ENCODE measurements around the gene STX8. TPM values are rescaled to one million over a fixed set of nuclear protein-coding genes. Genes with fewer than 3 reads are reported as not detected.

Gene STX8
- polyA plus RNA-seq, 1 experiment: 44.7 TPM

- TF ChIP-seq CTCF (IDR thresholded peaks at IDR 0.05; ENCODE audit: insufficient read depth, low read depth, low read length): no peak
- ChIA-PET POLR2A (no interaction called here), CTCF (no interaction called here)
- H3K36me3 ChIP-seq (ENCODE audit: control insufficient read depth, insufficient read depth, low read length): no peaks in the 10 kb centered on the region
- H3K27me3 ChIP-seq (ENCODE audit: control insufficient read depth, insufficient read depth, low read length): no peaks in the 10 kb centered on the region; the same call in 1 of the 2 replicates
- no peak for DNase-seq (ENCODE audit: low read depth)
- no peak overlapping the region for H3K4me3 ChIP-seq (ENCODE audit: low read depth, low read length)
These were observed 337.0 kb downstream of the STX8 start for GRCh38 chr17:9238340-9239245.

GRCh38 chr17:9237661-9238301 lies 337.8 kb downstream of the STX8 start:
- H3K27me3 ChIP-seq (ENCODE audit: control insufficient read depth, insufficient read depth, low read length): no peaks in the 10 kb centered on the region; the same call in 1 of the 2 replicates
- CTCF ChIA-PET: no interaction called here
- POLR2A ChIA-PET: no interaction called here
- no peak for DNase-seq (ENCODE audit: low read depth)
- TF ChIP-seq CTCF (IDR thresholded peaks at IDR 0.05; ENCODE audit: insufficient read depth, low read depth, low read length): no peak
- H3K36me3 ChIP-seq (ENCODE audit: control insufficient read depth, insufficient read depth, low read length): no peaks in the 10 kb centered on the region
- H3K4me3 ChIP-seq (ENCODE audit: low read depth, low read length): no peak overlapping the region

- ChIA-PET CTCF (no interaction called here), POLR2A (interaction anchor here (0.5 kb wide), 1 partner anchor 32 kb away, joined by 7 read pairs; no protein-coding TSS in a partner anchor)
- DNase-seq (ENCODE audit: low read depth): no peak
- H3K36me3 ChIP-seq (ENCODE audit: control insufficient read depth, insufficient read depth, low read length): no peaks in the 10 kb centered on the region
- TF ChIP-seq CTCF (IDR thresholded peaks at IDR 0.05; ENCODE audit: insufficient read depth, low read depth, low read length): no peak
- no peaks in the 10 kb centered on the region; the same call in 1 of the 2 replicates for H3K27me3 ChIP-seq (ENCODE audit: control insufficient read depth, insufficient read depth, low read length)
- no peak overlapping the region for H3K4me3 ChIP-seq (ENCODE audit: low read depth, low read length)
These were observed 338.6 kb downstream of the STX8 start for GRCh38 chr17:9237053-9237410.

- no peak for TF ChIP-seq CTCF (IDR thresholded peaks at IDR 0.05; ENCODE audit: insufficient read depth, low read depth, low read length)
- H3K36me3 ChIP-seq (ENCODE audit: control insufficient read depth, insufficient read depth, low read length): no peaks in the 10 kb centered on the region
- ChIA-PET CTCF (interaction anchor here (0.6 kb wide), 1 partner anchor 90 kb away, joined by 3 read pairs; no protein-coding TSS in a partner anchor), POLR2A (interaction anchor here (0.5 kb wide), 1 partner anchor 32 kb away, joined by 7 read pairs; no protein-coding TSS in a partner anchor)
- H3K4me3 ChIP-seq (ENCODE audit: low read depth, low read length): no peak overlapping the region
- DNase-seq (ENCODE audit: low read depth): no peak
- no peaks in the 10 kb centered on the region; the same call in 1 of the 2 replicates for H3K27me3 ChIP-seq (ENCODE audit: control insufficient read depth, insufficient read depth, low read length)
These were observed 339.2 kb downstream of the STX8 start for GRCh38 chr17:9236286-9237052.

GRCh38 chr17:9235346-9235745 lies 340.3 kb downstream of the STX8 start:
- CTCF ChIA-PET: no interaction called here
- Histone ChIP-seq H3K27me3 (ENCODE audit: control insufficient read depth, insufficient read depth, low read length) (no peaks in the 10 kb centered on the region; the same call in 1 of the 2 replicates), H3K36me3 (ENCODE audit: control insufficient read depth, insufficient read depth, low read length) (no peaks in the 10 kb centered on the region), H3K4me3 (ENCODE audit: low read depth, low read length) (no peak overlapping the region)
- POLR2A ChIA-PET: no interaction called here
- no peak for TF ChIP-seq CTCF (IDR thresholded peaks at IDR 0.05; ENCODE audit: insufficient read depth, low read depth, low read length)
- DNase-seq (ENCODE audit: low read depth): no peak
